AG20443 (cell line): ENCODE measurements around the gene UGT1A5.

Experiments used
- DNase-seq: peaks from one replicate; pipeline ENCODE4 v3.0.0; 2012; ENCODE audit warnings: low spot score, mixed read lengths

UGT1A5 gene

DNA sequence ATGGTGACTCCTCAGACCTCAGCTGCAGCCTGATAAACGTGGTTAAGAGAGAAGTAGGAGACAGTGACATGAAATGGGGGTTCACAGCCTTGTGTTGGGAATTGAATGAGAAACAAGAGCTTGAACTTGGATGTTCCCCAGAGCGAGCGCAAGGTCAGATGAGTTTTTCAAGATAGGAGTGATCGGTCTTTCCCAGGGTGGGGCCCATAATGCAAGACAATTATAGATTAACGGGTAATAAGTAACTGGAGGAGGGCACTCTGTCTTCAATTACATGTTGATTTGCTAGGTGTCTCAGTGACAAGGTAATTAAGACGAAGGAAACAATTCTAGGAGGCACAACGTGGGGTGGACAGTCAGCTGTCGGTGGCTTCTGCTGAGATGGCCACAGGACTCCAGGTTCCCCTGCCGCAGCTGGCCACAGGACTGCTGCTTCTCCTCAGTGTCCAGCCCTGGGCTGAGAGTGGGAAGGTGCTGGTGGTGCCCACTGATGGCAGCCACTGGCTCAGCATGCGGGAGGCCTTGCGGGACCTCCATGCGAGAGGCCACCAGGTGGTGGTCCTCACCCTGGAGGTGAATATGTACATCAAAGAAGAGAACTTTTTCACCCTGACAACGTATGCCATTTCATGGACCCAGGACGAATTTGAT, at the start of gene UGT1A5:
TSS of gene UGT1A5 (plus strand) at position 297 of the 651 bp plus-strand sequence. CDS start at position 382, 85 bp downstream.
- no peak for DNase-seq

DNA sequence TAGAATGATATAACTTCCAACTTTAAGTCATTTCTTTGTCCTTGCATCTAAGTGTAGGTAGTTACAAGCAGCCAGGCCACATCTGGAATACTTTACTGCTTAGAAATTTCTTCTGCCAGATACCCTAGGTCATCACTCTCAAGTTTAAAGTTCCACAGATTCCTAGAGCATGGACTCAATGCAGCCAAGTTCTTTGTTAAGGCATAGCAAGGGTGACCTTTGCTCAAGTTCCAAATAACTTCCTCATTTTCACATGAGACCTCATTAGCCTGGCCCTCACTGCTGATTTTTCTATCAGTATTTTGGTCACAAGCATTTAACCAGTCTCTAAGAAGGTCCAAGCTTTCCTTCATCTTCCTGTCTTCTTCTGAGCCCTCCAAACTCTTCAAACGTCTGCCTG, 48.8 kb upstream of the UGT1A5 start:
- DNase-seq, result no peak

DNA sequence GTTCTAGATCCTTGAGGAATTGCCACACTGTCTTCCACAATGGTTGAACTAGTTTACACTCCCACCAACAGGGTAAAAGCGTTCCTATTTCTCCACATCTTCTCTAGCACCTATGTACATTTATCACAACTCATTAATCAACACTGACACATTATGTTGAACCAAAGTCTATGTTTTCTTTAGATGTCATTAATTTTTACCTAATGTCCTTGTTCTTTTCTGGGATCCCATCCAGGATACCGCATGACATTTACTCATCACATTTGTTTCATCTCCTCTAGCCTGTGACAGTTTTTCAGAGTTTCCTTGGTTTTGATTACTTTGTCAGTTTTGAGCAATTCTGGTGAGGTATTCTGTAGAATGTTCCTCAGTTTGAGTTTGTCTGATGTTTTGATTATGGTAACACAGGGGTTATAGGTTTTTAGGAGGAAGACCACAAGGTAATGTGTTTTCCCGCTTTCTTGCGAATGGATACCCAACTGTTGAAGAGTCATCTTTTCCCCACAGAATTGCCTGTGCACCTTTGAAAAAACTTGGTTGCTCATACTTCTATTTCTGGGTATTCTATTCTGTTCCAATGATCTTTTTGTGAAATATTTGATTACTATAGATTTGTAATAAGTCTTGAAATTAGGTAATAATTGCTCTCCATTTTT, 44.0 kb upstream of the UGT1A5 start:
- no peak for DNase-seq

DNA sequence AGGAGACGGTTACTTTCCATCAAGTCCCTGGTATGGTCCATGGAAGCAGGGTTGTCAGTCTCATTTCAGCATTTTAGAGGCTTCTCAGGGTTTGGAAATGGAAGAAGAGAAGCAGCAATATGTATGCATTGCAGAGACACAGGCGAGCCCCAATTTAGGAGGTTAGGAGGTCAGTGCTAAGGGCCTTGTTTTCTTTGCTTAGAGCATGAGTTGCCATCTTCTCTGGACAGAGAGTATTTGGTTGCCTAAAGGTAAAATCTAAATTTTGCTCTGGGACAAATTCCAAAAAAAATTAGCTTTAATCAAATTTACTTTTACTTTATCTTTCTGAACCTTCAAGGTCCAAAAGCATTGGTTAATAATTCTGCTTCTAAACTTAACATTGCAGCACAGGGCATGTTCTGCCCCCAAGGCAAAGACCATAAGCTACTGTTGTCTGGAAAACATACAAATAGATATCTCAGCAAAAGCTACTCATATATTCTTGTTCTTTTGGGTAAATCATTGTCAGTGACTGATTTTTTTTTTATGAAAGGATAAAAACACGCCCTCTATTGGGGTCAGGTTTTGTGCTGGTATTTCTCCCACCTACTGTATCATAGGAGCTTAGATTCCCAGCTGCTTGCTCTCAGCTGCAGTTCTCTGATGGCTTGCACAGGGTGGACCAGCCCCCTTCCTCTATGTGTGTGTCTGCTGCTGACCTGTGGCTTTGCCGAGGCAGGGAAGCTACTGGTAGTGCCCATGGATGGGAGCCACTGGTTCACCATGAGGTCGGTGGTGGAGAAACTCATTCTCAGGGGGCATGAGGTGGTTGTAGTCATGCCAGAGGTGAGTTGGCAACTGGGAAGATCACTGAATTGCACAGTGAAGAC, 41.2 kb upstream of the UGT1A5 start, which contains the start of gene UGT1A9:
TSS of gene UGT1A9 (plus strand) at position 609 of the 872 bp plus-strand sequence. CDS start at position 646, 37 bp downstream.
- no peak for DNase-seq

DNA sequence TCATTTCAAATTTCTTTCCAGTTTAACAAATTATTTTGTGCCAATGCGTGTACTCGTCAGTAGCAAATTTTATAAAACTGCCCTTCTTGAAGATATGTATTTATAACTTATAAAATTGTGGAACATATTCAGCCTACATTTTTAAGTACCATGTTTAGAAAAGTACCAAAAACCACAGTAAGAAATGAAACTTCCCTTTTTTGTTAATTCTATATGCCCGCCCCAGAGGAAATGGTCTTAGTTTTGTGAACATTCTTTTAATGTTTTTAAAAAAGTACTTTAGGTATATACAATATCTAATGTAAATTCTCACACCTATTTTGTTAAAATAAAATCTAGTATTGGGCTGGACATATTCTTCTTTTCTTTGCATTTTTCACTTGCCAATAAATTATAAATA, 39.8 kb upstream of the UGT1A5 start:
- DNase-seq, result no peak

DNA sequence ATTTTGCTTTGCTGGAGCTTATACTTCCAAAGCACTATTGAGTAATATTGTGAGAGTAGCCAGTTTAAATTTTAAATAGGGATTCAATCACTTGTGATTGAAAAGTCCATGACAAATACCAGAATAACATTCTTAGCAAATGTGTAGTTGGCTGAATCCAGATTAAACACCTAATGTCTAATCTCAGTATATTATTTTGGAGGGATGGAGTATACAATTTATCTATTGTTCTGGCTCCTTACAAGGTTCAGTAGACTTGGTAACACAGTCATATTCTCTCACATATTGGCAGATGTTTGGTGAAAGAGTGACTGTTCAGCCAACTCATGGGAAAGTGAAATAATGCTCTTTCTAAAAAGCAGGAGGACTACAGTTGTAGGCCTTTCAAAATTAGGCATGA, 38.8 kb upstream of the UGT1A5 start:
- DNase-seq, result no peak

DNA sequence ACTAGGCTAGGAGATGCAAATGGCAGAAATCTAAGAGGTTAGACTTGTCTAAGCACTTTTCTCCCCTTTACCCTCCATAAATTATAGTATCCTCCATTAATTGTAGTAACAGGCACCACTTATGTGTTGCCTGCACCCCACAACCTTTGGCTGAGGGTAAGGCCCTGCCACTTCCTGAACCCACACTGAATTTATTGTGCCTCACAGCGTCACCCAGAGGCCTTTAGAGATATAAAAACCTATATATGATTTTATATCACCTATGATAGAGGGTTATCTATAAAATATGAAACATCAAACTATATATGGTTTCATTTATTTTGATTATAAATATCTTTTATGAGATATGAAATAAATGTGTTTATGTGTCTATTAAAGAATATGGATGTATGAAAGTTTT, 38.4 kb upstream of the UGT1A5 start:
- no peak for DNase-seq

DNA sequence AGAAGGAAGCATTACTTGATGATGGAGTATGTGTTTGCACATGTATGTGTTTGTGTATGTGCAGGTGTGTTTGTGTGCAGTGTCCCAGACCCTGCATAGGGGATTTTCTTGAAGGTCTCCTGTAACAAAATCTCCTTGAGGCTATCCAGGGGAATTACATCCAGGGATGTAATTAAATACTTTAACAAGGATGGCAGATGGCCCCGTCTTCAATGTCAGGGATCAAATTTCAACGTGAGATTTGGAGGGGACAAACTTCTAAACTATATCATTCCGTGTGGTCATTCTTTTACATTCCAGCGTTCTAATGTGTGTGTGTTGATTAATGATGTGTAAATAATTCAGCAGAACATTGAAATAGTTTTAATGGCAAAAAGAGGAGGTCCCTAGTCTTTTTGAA, 37.7 kb upstream of the UGT1A5 start:
- no peak for DNase-seq

DNA sequence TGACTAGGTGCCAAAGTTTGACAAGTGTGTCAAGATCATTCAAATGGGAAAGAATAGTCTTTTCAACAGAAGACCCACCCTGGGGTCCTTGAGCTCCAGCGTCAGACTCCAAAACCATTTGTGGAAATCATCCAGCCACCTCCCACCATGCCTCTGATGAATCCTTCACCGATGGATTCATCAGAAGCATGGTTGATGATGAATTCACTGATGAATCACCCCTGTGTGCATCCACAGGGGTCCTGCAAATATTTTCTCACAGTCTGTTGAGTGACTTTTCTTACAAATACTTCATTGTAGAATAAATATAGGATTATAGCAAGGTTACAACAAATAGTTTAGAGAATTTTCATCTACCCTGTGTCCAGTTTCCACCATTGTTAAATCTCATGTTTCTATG, 36.7 kb upstream of the UGT1A5 start:
- DNase-seq, result no peak

DNA sequence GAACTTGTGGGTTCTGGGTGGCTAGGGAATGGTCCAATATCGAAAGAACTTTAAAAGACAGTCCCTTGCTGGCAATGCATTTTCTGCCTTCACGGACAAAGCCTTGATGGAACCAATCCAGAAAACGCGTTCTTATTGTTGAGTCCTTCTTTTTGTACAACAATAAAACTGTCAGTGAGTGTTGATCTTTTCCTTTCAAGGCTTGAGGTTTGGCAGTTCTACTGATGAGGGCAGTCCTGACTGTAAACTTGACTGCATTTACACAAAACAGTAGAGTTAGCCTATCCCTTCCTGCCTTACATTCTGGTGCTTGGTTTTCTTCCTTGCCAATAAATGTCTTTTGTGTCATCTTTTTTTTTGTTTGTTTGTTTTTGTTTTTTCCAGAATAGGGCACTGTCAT, 33.5 kb upstream of the UGT1A5 start:
- no peak for DNase-seq

DNA sequence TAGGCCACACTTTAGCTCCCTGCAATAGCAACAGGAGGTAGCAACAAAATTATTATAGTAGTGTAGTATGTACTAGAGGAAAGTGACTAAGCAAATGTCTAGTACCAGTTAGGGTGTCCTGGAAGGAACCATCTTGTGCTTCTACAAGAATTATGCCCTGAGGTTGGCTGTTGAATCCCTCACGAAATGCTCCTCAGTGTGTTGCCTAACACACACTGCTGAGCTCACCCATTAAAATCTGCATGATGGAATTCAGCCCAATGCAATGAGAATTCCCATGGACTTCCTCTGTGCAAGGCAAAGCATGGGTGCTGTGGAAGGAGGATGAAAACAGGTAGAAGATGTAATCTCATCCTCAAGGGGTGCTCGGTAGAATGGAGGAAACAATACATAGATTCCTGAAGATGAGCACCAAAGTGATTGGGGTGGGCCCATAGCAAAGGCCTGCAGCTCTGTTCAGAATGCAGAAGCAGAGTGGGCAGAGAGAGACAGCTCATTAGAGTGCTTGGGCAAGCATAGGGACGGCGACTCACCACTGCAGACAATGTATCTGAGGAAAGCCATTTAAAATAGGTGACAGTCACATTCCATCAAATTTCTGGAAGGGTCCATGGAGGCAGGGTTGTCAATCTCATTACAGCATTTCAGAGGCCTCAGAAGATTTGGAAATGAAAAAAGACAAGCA, 32.2 kb upstream of the UGT1A5 start:
- DNase-seq, result no peak

DNA sequence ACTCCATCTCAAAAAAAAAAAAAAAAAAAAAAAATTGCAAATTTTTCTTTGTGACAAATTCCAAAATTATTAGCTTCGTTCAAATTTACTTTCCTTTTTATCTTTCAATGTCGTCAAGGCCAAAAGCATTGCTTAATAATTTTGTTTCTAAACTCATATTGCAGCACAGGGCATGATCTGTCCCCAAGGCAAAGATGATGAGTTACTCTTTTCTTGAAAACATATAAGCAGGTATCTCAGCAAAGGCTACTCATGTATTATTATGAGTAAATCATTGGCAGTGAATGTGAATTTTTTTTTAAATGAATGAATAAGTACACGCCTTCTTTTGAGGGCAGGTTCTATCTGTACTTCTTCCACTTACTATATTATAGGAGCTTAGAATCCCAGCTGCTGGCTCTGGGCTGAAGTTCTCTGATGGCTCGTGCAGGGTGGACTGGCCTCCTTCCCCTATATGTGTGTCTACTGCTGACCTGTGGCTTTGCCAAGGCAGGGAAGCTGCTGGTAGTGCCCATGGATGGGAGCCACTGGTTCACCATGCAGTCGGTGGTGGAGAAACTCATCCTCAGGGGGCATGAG, 31.1 kb upstream of the UGT1A5 start, which contains the start of gene UGT1A7:
TSS of gene UGT1A7 (plus strand) at position 381 of the 579 bp plus-strand sequence. CDS start at position 418, 37 bp downstream.
- no peak for DNase-seq

DNA sequence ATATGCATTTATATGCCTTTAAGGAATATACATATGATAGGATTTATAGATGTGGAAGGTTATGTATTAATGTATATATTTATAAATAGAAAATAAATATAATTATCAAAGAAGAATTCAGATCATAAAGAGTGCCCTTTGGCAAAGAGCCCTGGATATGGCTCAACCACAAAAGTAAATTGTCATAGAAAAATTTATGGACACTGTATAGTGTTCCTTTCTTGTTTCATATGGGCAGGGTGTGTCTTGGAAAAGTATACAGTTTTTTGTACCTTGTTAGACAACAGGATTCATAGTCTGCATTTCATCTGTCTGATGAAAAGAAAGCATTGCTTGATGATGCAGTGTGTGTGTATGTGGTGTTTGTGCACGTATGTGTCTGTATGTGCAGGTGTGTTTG, 28.1 kb upstream of the UGT1A5 start:
- DNase-seq, result no peak

DNA sequence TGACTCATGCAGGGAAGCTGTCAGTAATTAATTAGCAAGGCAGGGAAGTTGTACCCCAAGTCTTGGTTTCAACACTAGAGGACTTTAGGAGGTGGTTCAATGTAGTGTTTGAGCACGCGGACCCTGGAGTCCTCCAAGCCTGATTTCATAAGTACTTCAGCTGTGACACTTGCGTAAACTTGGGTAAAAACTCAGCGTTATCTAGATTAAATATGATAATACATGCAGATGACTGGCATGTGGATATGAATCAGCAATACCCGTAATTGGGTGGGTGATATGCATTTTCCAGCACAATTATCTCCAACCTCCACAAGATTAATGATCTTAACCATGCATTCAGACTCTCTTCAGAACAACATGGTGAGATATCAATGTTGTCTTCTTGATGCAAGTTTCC, 25.8 kb upstream of the UGT1A5 start:
- no peak for DNase-seq

DNA sequence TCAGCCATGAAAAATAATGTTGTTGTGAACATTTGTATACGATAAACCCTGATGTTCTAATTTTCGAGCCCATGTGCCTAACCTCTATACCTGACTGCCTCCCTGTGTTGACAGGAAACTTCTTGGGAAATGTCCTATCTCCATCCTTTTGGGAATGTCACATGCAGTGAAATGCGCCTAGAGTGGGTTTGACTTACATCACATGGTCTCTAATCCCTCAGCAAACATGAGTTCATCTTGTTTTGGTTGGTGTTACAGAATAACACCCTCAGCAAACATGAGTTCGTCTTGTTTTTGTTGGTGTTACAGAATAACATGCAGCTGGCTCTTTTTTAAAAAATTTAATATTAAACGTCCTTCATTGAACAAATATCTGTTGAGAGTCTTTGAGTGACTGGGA, 24.4 kb upstream of the UGT1A5 start:
- no peak for DNase-seq

DNA sequence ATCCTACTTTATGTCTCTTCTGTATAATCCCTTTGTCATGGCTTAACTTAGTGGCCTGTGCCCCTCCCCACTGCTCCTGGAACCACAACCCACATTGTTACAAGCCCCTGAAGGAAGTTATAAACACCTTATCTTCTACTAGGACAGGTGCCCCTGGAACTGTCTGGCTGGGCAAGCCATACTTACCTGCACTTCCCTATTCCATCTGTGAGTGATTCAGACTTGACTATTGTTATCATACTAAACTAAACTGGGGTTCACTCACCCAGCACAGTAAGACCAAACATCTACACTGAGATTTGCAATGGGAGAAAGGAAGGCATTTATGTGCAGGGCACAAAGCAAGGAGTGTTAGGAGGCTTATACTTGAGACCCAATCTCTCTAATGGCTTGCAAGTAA, 23.7 kb upstream of the UGT1A5 start:
- no peak for DNase-seq

DNA sequence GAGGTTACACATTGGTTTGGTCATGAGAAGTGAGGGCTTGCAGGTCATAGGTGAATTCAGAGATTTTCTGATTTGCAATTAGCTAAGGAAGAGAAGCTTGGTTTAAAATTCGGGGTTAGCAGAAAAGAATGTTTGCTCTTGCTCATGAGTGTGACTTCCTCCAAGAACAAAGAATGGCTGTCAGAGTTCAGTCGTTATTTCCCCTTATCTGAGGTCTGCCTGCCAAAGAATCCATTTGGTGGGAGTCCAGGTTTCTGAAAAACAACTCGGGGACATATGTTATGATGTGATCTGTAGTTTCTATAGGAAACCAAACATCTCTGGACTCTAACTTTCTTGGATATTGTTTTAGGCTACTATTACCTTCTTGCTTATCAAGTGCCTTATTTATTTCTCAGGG, 23.2 kb upstream of the UGT1A5 start:
- DNase-seq, result no peak

DNA sequence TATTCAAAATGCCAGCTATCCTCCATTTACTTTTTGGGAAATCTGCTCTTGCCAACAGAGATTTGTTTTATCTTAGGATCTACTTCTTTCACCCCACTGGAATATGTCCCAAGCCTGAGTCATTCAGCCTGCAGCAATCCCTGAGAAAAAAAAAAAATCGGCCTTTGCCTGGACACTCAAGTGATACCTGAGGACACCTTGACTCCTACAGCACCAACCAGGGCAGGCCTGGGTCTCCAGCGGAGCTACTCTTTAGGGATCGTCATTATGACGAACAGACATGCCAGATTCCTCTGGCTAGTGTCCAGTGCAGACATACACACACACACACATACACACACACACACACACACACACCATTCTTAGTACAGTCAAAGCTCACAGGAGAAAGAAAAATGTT, 22.3 kb upstream of the UGT1A5 start:
- no peak for DNase-seq

DNA sequence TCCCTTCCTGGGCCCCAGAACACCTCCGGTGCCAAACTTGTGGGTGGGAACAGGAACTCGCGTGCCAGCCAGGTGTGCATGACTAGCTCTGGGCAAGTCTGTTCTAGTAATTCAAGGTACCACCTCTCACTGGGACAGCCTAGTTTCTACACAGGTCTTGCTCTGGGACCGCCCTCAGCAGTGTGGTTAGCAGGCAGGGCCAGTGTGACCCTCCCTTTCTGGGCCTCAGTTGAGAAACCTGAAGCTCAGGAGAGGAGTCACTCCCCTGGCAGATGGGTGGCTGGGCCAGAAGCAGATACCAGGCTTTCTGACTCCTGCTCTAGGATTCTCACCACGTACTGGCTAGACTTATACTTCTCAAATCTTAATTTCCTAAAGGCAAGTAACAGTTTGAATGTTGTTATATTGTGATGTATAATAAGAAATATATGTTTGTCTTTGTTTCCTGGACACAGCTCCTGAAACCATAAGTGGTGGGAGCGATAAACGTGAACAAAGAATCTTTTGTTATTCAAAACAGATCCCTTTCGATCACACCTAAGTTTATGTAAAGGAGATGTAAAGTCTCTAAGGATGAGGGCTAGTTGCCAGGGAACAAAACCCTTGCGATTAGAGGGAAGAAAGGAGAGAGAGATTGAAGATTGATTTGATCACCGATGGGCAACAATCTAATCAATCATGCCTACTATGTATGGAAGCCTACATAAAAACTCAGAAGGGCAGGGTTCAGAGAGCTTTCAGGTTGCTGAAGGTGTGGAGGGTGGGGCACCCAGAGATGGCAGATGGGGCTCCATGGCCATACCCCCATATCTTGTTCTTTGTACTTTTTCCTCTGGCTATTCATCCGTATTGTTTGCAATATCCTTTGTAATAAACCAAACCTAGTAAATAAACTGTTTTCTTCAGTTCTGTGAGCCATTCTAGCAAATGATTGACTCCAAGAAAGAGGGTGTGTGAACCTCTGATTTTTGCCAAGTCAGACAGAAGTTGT, 21.0 kb upstream of the UGT1A5 start:
- no peak for DNase-seq

DNA sequence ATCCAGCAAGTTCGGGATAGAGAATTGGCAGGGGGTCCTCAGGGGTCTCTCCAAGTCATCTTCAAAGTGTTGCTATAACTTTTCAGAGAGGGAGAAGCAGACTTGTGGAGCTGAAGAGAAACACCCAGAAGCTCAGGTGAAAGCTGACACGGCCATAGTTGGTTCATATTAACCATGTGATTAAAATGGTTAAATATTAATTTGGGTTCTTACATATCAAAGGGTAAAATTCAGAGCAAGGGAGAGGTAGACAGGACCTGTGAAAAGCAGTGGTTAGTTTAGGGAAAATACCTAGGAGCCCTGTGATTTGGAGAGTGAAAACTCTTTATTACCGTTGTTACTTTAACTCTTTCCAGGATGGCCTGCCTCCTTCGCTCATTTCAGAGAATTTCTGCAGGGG, 20.1 kb upstream of the UGT1A5 start, which contains the start of gene UGT1A6:
TSS of gene UGT1A6 (plus strand) at position 243 of the 400 bp plus-strand sequence. CDS start at position 358, 115 bp downstream.
- DNase-seq, result no peak
